ENCODE data around the gene CENPP. TPM values are rescaled to one million over a fixed set of nuclear protein-coding genes. Genes with fewer than 3 reads are reported as not detected.

CENPP gene
- total RNA-seq, 1 donor from 2014 or later = 9.3 TPM

DNA sequence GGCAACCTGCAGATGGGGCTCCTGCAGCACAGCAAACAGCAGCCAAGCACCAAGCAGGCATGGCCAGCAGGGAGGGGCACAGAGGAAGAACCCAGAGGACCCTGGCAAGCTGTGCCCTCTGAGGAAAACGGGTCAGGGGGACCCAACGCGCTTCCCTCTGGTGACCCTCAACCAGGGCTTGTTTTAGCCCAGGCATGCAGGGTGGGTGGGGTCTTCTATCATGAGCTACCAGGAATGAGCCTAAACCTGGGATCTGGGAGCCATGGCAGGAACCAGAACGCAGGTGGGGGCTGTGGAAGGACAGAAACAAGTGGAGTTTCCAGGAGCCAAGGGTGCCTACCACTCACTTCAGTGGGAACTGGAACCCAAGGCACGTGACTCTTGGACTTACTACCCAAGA lies 323.3 kb downstream of the CENPP start:
- Histone ChIP-seq H3K9me3 (no peaks in the 10 kb centered on the region), H3K27ac (no peak overlapping the region), H3K36me3 (peaks cover 3 to 41% of the 10 kb centered on the region in 2 donors), H3K4me3 (no peak overlapping the region), H3K27me3 (no peaks in the 10 kb centered on the region), H3K4me1 (peaks cover 23% of the 10 kb centered on the region)
- no peak for DNase-seq (ENCODE audit: extremely low spot score in 2 of 2)
- intact Hi-C loops (cut with DNase I) = no loop called here
- TF ChIP-seq, protein P1, sequence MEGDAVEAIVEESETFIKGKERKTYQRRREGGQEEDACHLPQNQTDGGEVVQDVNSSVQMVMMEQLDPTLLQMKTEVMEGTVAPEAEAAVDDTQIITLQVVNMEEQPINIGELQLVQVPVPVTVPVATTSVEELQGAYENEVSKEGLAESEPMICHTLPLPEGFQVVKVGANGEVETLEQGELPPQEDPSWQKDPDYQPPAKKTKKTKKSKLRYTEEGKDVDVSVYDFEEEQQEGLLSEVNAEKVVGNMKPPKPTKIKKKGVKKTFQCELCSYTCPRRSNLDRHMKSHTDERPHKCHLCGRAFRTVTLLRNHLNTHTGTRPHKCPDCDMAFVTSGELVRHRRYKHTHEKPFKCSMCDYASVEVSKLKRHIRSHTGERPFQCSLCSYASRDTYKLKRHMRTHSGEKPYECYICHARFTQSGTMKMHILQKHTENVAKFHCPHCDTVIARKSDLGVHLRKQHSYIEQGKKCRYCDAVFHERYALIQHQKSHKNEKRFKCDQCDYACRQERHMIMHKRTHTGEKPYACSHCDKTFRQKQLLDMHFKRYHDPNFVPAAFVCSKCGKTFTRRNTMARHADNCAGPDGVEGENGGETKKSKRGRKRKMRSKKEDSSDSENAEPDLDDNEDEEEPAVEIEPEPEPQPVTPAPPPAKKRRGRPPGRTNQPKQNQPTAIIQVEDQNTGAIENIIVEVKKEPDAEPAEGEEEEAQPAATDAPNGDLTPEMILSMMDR (IDR thresholded peaks at IDR 0.05) = no peak
- no peak for TF ChIP-seq POLR2A (IDR thresholded peaks at IDR 0.05)
- no peak for TF ChIP-seq POLR2AphosphoS5 (IDR thresholded peaks at IDR 0.05; ENCODE audit: insufficient read depth in 1 of 2, low read depth in 1 of 2)

DNA sequence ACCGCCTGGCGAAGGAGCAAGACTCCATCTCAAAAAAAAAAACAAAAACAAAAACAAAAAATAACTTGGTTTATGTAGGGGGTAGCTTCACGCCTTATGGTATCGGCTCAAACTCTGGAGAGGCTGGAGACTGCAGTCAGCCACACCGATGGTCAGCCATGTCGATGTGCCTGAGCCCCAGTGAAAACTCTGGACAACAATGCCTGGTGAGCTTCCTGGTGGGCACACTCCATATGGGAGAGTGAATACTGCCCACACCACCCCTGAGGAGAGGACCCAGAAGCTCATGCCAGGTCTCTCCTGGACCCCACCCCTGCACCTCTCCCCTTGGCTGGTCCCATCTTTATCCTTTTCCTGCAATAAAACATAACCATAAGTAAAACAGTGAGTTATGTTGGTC lies 324.5 kb downstream of the CENPP start:
- no peak for DNase-seq (ENCODE audit: extremely low spot score in 2 of 2)
- H3K36me3 ChIP-seq = peaks cover under 1 to 35% of the 10 kb centered on the region in 2 donors
- intact Hi-C loops (cut with DNase I) = no loop called here
- peaks cover 36% of the 10 kb centered on the region for H3K4me1 ChIP-seq
- H3K9me3 ChIP-seq = no peaks in the 10 kb centered on the region
- no peak overlapping the region for H3K4me3 ChIP-seq
- no peaks in the 10 kb centered on the region for H3K27me3 ChIP-seq
- H3K27ac ChIP-seq = peak overlapping the region; percentile 76
- TF ChIP-seq POLR2AphosphoS5 (IDR thresholded peaks at IDR 0.05; ENCODE audit: insufficient read depth in 1 of 2, low read depth in 1 of 2) (no peak), POLR2A (IDR thresholded peaks at IDR 0.05) (no peak)
- TF ChIP-seq, protein P1 (IDR thresholded peaks at IDR 0.05) = no peak

DNA sequence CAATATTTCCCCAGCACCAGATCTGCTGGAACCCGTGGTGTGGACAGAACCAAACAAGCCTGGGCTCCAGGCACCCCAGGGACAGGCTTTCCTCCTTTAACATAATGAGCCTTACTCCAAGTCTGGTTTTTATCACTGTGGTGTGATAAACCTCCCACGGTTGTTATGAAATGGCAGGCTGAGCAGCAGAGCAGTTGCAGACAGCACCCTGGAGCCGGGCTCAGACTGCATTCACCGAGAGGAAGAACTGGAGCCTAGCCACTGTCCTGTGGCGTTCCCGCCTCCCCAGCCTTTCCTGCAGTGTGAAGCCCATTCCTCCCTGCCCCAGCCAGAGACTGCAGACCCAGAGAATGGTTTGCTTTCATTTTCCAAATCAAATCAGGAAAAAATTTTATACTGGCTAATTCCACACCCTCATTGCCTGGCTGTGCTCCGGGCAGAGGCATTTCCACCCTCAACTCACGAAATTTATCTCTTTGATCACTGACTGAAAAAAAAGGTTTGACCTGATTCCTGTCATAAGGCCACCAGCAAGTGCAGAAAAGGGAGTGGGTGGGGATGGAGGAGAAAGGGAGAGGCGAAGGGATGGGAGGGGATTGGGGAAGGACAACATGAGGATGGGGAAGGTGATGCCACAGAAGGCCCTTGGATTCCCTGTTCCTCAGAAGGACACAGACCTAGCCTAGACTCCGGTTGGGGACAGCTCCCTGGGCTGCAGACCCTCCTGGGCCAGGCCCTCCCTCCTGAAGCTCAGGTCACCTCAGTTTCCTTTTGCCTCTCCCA lies 325.3 kb downstream of the CENPP start:
- H3K27ac ChIP-seq = peak overlapping the region; percentile 76
- intact Hi-C loops (cut with DNase I) = no loop called here
- TF ChIP-seq POLR2A (IDR thresholded peaks at IDR 0.05) (no peak), POLR2AphosphoS5 (IDR thresholded peaks at IDR 0.05; ENCODE audit: insufficient read depth in 1 of 2, low read depth in 1 of 2) (no peak)
- TF ChIP-seq, protein P1 (IDR thresholded peaks at IDR 0.05) = no peak
- H3K4me3 ChIP-seq = no peak overlapping the region
- H3K36me3 ChIP-seq = peaks cover 0 to 35% of the 10 kb centered on the region in 2 donors
- H3K9me3 ChIP-seq = no peaks in the 10 kb centered on the region
- H3K27me3 ChIP-seq = no peaks in the 10 kb centered on the region
- no peak for DNase-seq (ENCODE audit: extremely low spot score in 2 of 2)
- peaks cover 43% of the 10 kb centered on the region for H3K4me1 ChIP-seq

DNA sequence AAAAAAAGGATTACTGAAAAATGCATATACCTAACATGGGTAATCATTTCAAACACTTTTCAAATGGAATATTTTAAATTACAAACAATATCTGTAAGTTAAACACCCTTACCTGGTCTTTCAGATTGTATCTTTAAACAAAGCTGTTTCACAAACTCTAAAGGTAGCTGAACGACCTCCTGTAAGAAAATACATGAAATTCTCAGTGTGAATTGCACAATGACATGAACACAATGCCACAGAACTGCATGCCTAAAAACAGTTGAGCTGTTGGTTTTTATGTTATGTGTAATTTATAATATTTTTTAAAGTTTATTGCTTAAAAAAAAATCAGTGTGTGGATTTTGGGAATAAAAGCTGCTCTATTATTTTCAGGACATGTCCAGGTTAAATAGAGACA lies 326.7 kb downstream of the CENPP start:
- no peaks in the 10 kb centered on the region for H3K27me3 ChIP-seq
- TF ChIP-seq, protein P1 (IDR thresholded peaks at IDR 0.05) = no peak
- TF ChIP-seq POLR2A (IDR thresholded peaks at IDR 0.05) (no peak), POLR2AphosphoS5 (IDR thresholded peaks at IDR 0.05; ENCODE audit: insufficient read depth in 1 of 2, low read depth in 1 of 2) (no peak)
- no peak overlapping the region for H3K4me3 ChIP-seq
- no peaks in the 10 kb centered on the region for H3K9me3 ChIP-seq
- H3K27ac ChIP-seq = peak overlapping the region; percentile 21
- intact Hi-C loops (cut with DNase I) = no loop called here
- DNase-seq (ENCODE audit: extremely low spot score in 2 of 2) = no peak
- peaks cover 0 to 36% of the 10 kb centered on the region in 2 donors for H3K36me3 ChIP-seq
- peaks cover 49% of the 10 kb centered on the region for H3K4me1 ChIP-seq

Data from vagina (tissue), 2 donors.